Measurements from ENCODE around the gene EEIG1.

GRCh38 chr9:128015696-128016095 is 34.9 kb upstream of the EEIG1 start:
- TF ChIP-seq CTCF (IDR thresholded peaks at IDR 0.05) (no peak), POLR2AphosphoS5 (IDR thresholded peaks at IDR 0.05) (no peak)
